H1 (cell line): Measurements from ENCODE around the gene SS18L1. TPM values are rescaled to one million over a fixed set of nuclear protein-coding genes. Genes with fewer than 3 reads are reported as not detected.

Experiments
- CTCF ChIA-PET: fragments of 300-600 bp; sonication (Branson Sonifier 250); formaldehyde crosslinking; loops from one replicate; lab custom pipeline; 2021; ENCODE audit not compliant: partially characterized antibody; lab: Charles Lee
- POLR2A ChIA-PET: fragments of 300-600 bp; sonication (Branson Sonifier 250); formaldehyde crosslinking; loops from one replicate; lab custom pipeline; 2021; ENCODE audit warnings: inconsistent platforms; ENCODE audit not compliant: partially characterized antibody; lab: Charles Lee
- DNase-seq, 2 experiments: peaks; one replicate each; pipeline versions ENCODE4 v3.0.0 to v3.0.0-alpha.2; 2010 to 2022; ENCODE audit warnings: low spot score in 2 of 2, low read depth in 1 of 2, mixed read lengths in 1 of 2
- FAIRE-seq: peaks from 2 replicates; lab custom pipeline; 2011; peaks lifted over from hg19 to GRCh38; lab: Jason Lieb, UNC
- H2AFZ ChIP-seq: 2 replicates; pipeline ENCODE4 v1.8.1; 2012; ENCODE audit warnings: low read length, inconsistent platforms
- H2AK5ac ChIP-seq: 2 replicates; pipeline ENCODE4 v1.6.1; 2013; ENCODE audit warnings: low read depth, low read length
- H2BK120ac ChIP-seq: replicated peaks from 2 replicates; pipeline ENCODE3; 2013; ENCODE audit warnings: low read depth, low read length, inconsistent platforms
- H2BK12ac ChIP-seq: 2 replicates; pipeline ENCODE4 v1.6.1; 2013; ENCODE audit warnings: low read depth, low read length
- H2BK15ac ChIP-seq: 2 replicates; pipeline ENCODE4 v1.6.1; 2013; ENCODE audit warnings: low read length
- H2BK20ac ChIP-seq: 2 replicates; pipeline ENCODE4 v1.6.1; 2013; ENCODE audit warnings: low read length
- H2BK5ac ChIP-seq: 2 replicates; pipeline ENCODE4 v1.6.1; 2013; ENCODE audit warnings: low read depth, low read length
- H3K14ac ChIP-seq: 2 replicates; pipeline ENCODE4 v1.6.1; 2013; ENCODE audit warnings: inconsistent platforms; ENCODE audit not compliant: insufficient read length
- H3K18ac ChIP-seq: 2 replicates; pipeline ENCODE4 v1.6.1; 2013; ENCODE audit warnings: low read length; ENCODE audit errors: extremely low read depth
- H3K23ac ChIP-seq: 2 replicates; pipeline ENCODE4 v1.6.1; 2013; ENCODE audit warnings: inconsistent platforms; ENCODE audit not compliant: insufficient read length
- H3K23me2 ChIP-seq: 2 replicates; pipeline ENCODE4 v1.6.1; 2013; ENCODE audit warnings: low read depth, low read length
- H3K27ac ChIP-seq: 2 replicates; pipeline ENCODE4 v1.6.1; 2011; ENCODE audit warnings: low read depth, low read length, inconsistent platforms
- H3K27me3 ChIP-seq, 4 experiments: replicated peaks in 1 of 4; 1 replicate in 1 of 4; 2 replicates in 3 of 4; pipeline versions ENCODE4 v1.6.1 to v1.8.1; 2011 to 2013; ENCODE audit warnings: low read length in 3 of 4, mild to moderate bottlenecking in 3 of 4, inconsistent platforms in 2 of 4, mixed read lengths in 2 of 4, moderate library complexity in 1 of 4; ENCODE audit not compliant: control insufficient read depth in 3 of 4, insufficient read depth in 3 of 4; ENCODE audit errors: extremely low read depth in 1 of 4
- H3K36me3 ChIP-seq, 4 experiments: 2 replicates each; pipeline versions ENCODE4 v1.6.1 to v1.8.1; 2011 to 2013; ENCODE audit warnings: mild to moderate bottlenecking in 4 of 4, low read length in 3 of 4, moderate library complexity in 2 of 4, control low read depth in 1 of 4, inconsistent platforms in 1 of 4; ENCODE audit not compliant: insufficient read depth in 4 of 4, control insufficient read depth in 2 of 4
- H3K4ac ChIP-seq: replicated peaks from 2 replicates; pipeline ENCODE3; 2013; ENCODE audit warnings: low read length, low read depth, mixed read lengths, inconsistent platforms; ENCODE audit not compliant: insufficient read length
- H3K4me1 ChIP-seq, 4 experiments: replicated peaks in 1 of 4; 1 replicate in 1 of 4; 2 replicates in 3 of 4; pipeline versions ENCODE4 v1.6.1 to v1.8.1; 2011 to 2013; ENCODE audit warnings: low read length in 3 of 4, inconsistent platforms in 2 of 4, mixed read lengths in 1 of 4; ENCODE audit not compliant: insufficient read depth in 4 of 4, control insufficient read depth in 3 of 4
- H3K4me2 ChIP-seq, 2 experiments: 2 replicates each; pipeline versions ENCODE4 v1.6.1 to v1.8.1; 2011 to 2013; ENCODE audit warnings: low read depth in 2 of 2, low read length in 2 of 2, control low read depth in 1 of 2, inconsistent platforms in 1 of 2, mild to moderate bottlenecking in 1 of 2; ENCODE audit not compliant: insufficient read depth in 1 of 2
- H3K4me3 ChIP-seq, 4 experiments: fragments of 200-600, 300-600 bp in 1 of 4; sonication (generic), shearing (Covaris generic), sonication (Bioruptor Twin) in 1 of 4; 2 replicates each; pipeline versions ENCODE4 v1.5.1 to v1.8.1; 2011 to 2016; ENCODE audit warnings: low read length in 4 of 4, low read depth in 3 of 4, control low read depth in 2 of 4, inconsistent platforms in 2 of 4, mild to moderate bottlenecking in 2 of 4, mixed read lengths in 1 of 4, moderate library complexity in 1 of 4; ENCODE audit not compliant: insufficient read depth in 2 of 4; ENCODE audit errors: extremely low read depth in 1 of 4
- H3K56ac ChIP-seq: replicated peaks from 2 replicates; pipeline ENCODE3; 2013; ENCODE audit warnings: low read depth, mild to moderate bottlenecking, mixed read lengths, low read length, inconsistent platforms; ENCODE audit not compliant: insufficient read length
- H3K79me1 ChIP-seq: 2 replicates; pipeline ENCODE4 v1.6.1; 2013; ENCODE audit warnings: low read depth, low read length, control low read depth
- H3K79me2 ChIP-seq, 2 experiments: 2 replicates each; pipeline versions ENCODE4 v1.6.1 to v1.8.1; 2012 to 2013; ENCODE audit warnings: low read length in 2 of 2, mild to moderate bottlenecking in 2 of 2, inconsistent platforms in 1 of 2; ENCODE audit not compliant: insufficient read depth in 2 of 2, control insufficient read depth in 1 of 2
- H3K9ac ChIP-seq, 4 experiments: replicated peaks in 1 of 4; 1 replicate in 1 of 4; 2 replicates in 3 of 4; pipeline versions ENCODE4 v1.6.1 to v1.8.1; 2011 to 2013; ENCODE audit warnings: low read depth in 3 of 4, low read length in 3 of 4, control low read depth in 2 of 4, mild to moderate bottlenecking in 2 of 4, moderate library complexity in 2 of 4, inconsistent platforms in 1 of 4; ENCODE audit errors: extremely low read depth in 1 of 4
- H3K9me3 ChIP-seq, 2 experiments: 2 replicates each; pipeline versions ENCODE4 v1.6.1 to v1.8.1; 2012 to 2013; ENCODE audit warnings: mild to moderate bottlenecking in 2 of 2, moderate library complexity in 2 of 2, control low read depth in 1 of 2, inconsistent platforms in 1 of 2, low read depth in 1 of 2, low read length in 1 of 2, mixed read lengths in 1 of 2; ENCODE audit not compliant: insufficient read depth in 2 of 2
- H4K20me1 ChIP-seq, 2 experiments: replicated peaks in 1 of 2; 2 replicates each; pipeline versions ENCODE3 to v1.8.1; 2011 to 2013; ENCODE audit warnings: inconsistent platforms in 2 of 2, low read length in 2 of 2, mild to moderate bottlenecking in 1 of 2; ENCODE audit not compliant: insufficient read depth in 2 of 2, control insufficient read depth in 1 of 2
- H4K5ac ChIP-seq: 2 replicates; pipeline ENCODE4 v1.6.1; 2013; ENCODE audit warnings: low read length, low read depth, mixed read lengths, inconsistent platforms; ENCODE audit not compliant: insufficient read length
- H4K8ac ChIP-seq: 2 replicates; pipeline ENCODE4 v1.8.0; 2013; ENCODE audit warnings: mild to moderate bottlenecking, moderate library complexity, low read length, inconsistent platforms; ENCODE audit not compliant: insufficient read depth; ENCODE audit errors: extremely low read depth
- H4K91ac ChIP-seq: replicated peaks from 2 replicates; pipeline ENCODE3; 2013; ENCODE audit warnings: low read length, mixed read lengths, inconsistent platforms; ENCODE audit not compliant: insufficient read length
- JUN ChIP-seq: IDR thresholded peaks from 2 replicates; pipeline ENCODE4 v1.6.1; 2011; ENCODE audit warnings: low read depth, mild to moderate bottlenecking, improper control_type of control experiment, low read length
- POLR2AphosphoS5 ChIP-seq: IDR thresholded peaks from 2 replicates; pipeline ENCODE4 v1.6.1; 2011; ENCODE audit warnings: low read depth, low read length
- WGBS, 2 experiments: shearing (Covaris generic) in 1 of 2; methylation state at CpG; one replicate each; pipeline versions ENCODE4 v1.1.6 to v1.1.7; 2013 to 2015; ENCODE audit warnings: low lambda C conversion rate in 2 of 2, mixed read lengths in 2 of 2, inconsistent platforms in 1 of 2, low coverage in 1 of 2, missing lambda C conversion rate in 1 of 2; ENCODE audit not compliant: insufficient replicate concordance in 2 of 2, insufficient coverage in 1 of 2, insufficient read length in 1 of 2; ENCODE audit errors: extremely low coverage in 1 of 2, missing lambda C conversion rate in 1 of 2; 5-methylcytosine and 5-hydroxymethylcytosine counted together
- polyA plus RNA-seq, 7 experiments: library from polyadenylated mRNA; depleted of rRNA in 3 of 7; stranded (reverse) in 5 of 7; unstranded in 2 of 7; fragments of >200 nt in 5 of 7; fragments of 200-250 nt in 2 of 7; gene quantifications; 1 replicate in 5 of 7; 2 replicates in 1 of 7; 4 replicates in 1 of 7; pipeline versions ENCODE4 v1.2.1 to v1.2.3, GENCODE V29; 2011 to 2013; ENCODE audit warnings: missing spikeins in 2 of 7, mixed read lengths in 2 of 7
- total RNA-seq: library from RNA; stranded (reverse); fragmentation: NEBNext Ultra II Directional; extraction: Animal tissue kit (Norgen Biotek cat#: 25700); gene quantifications from 2 replicates; pipeline ENCODE4 v1.2.1, GENCODE V29; 2021

Gene SS18L1
- total and polyA plus RNA-seq, 2 of the 8 experiments (the other 6 are each of a cell fraction or from before 2014, with no cell fraction given), result 28.4 to 29.7 TPM

GRCh38 chr20:62176866-62177265 is 33.3 kb downstream of the SS18L1 start:
- ChIA-PET CTCF (interaction anchor here (0.6 to 2.0 kb wide), 3 partner anchors 10 to 147 kb away, joined by 3 to 6 read pairs (median 4); no protein-coding TSS in a partner anchor), POLR2A (interaction anchor here (0.6 kb wide), 1 partner anchor 181 kb away, joined by 3 read pairs; no protein-coding TSS in a partner anchor)
- H3K23me2 ChIP-seq, result no peaks in the 10 kb centered on the region
- H3K27ac ChIP-seq, result no peak overlapping the region
- no peak overlapping the region for H4K8ac ChIP-seq
- no peak overlapping the region for H3K4ac ChIP-seq
- no peak overlapping the region for H3K56ac ChIP-seq
- no peak overlapping the region for H3K9ac ChIP-seq
- no peak overlapping the region for H2BK5ac ChIP-seq
- no peaks in the 10 kb centered on the region; a peak in 1 of 7 replicates for H3K4me1 ChIP-seq
- H3K79me2 ChIP-seq, result no peaks in the 10 kb centered on the region
- no peak overlapping the region for H3K18ac ChIP-seq
- H3K27me3 ChIP-seq, result no peaks in the 10 kb centered on the region
- H3K23ac ChIP-seq, result no peak overlapping the region
- no peak overlapping the region for H3K4me3 ChIP-seq
- H2BK15ac ChIP-seq, result no peak overlapping the region
- FAIRE-seq, result no peak
- no peak overlapping the region for H2BK12ac ChIP-seq
- whole genome bisulfite sequencing, 2 experiments, result 90% methylated on average over 15 of the region's 15 CpGs; no CpG with 5 or more reads in 1 of the 2 experiments
- H2AK5ac ChIP-seq, result no peak overlapping the region
- H4K91ac ChIP-seq, result no peak overlapping the region
- peaks cover 0 to 4% of the 10 kb centered on the region in 2 experiments for H4K20me1 ChIP-seq
- TF ChIP-seq POLR2AphosphoS5 (0 out of 2 replicates have a peak, but pooled peaks have one; percentile 12), JUN (no peak)
- H3K36me3 ChIP-seq, result peaks cover 2 to 26% (median 13%) of the 10 kb centered on the region in 4 experiments; a peak in 6 of 8 replicates
- no peak overlapping the region for H2BK20ac ChIP-seq
- no peaks in the 10 kb centered on the region for H3K79me1 ChIP-seq
- no peak for DNase-seq
- H2AFZ ChIP-seq, result no peak overlapping the region
- H3K14ac ChIP-seq, result no peak overlapping the region
- H3K9me3 ChIP-seq, result no peaks in the 10 kb centered on the region
- no peak overlapping the region for H2BK120ac ChIP-seq
- no peak overlapping the region for H4K5ac ChIP-seq
- H3K4me2 ChIP-seq, result no peak overlapping the region
